ENCODE results near the gene ERVFRD-1. TPM values are rescaled to one million over a fixed set of nuclear protein-coding genes. Genes with fewer than 3 reads are reported as not detected.

The ERVFRD-1 gene
- polyA plus RNA-seq, 1 donor (not counting 4 experiments of a cell fraction or from before 2014, with no cell fraction given), result not detected

DNA sequence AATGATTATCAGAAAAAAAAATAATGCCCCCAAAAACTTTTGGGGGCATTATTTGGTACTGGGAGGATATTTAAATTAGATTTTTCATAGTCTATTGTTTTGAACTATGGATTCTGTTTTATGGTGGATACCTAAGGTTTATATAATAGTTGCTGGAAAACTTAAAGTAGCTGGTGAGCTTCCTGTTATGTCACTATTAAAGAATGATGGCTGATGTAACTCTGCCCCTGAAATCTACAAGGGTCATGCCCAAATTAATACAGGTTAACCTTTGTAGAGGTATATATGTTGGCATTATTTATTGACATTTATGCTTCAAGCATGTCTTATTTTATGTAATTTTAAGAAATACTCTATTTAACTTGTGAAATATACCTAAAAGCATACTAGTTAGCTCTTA is 25.3 kb upstream of the ERVFRD-1 start:
- peaks cover 5 to 7% of the 10 kb centered on the region in 2 experiments for H3K36me3 ChIP-seq (ENCODE audit: control insufficient read depth in 2 of 2, extremely low read depth in 1 of 2, insufficient read depth in 2 of 2, low read length in 2 of 2)
- H3K27ac ChIP-seq (ENCODE audit: control insufficient read depth, insufficient read depth, low read length), result no peak overlapping the region
- no peak overlapping the region for H3K4me2 ChIP-seq (ENCODE audit: control insufficient read depth, extremely low read depth, insufficient read depth, low read depth, low read length)
- H2AFZ ChIP-seq (ENCODE audit: control insufficient read depth, low read length), result no peak overlapping the region
- peaks cover 42% of the 10 kb centered on the region for H3K4me1 ChIP-seq (ENCODE audit: control insufficient read depth, extremely low read depth, insufficient read depth, low read length)
- TF ChIP-seq, protein P1, sequence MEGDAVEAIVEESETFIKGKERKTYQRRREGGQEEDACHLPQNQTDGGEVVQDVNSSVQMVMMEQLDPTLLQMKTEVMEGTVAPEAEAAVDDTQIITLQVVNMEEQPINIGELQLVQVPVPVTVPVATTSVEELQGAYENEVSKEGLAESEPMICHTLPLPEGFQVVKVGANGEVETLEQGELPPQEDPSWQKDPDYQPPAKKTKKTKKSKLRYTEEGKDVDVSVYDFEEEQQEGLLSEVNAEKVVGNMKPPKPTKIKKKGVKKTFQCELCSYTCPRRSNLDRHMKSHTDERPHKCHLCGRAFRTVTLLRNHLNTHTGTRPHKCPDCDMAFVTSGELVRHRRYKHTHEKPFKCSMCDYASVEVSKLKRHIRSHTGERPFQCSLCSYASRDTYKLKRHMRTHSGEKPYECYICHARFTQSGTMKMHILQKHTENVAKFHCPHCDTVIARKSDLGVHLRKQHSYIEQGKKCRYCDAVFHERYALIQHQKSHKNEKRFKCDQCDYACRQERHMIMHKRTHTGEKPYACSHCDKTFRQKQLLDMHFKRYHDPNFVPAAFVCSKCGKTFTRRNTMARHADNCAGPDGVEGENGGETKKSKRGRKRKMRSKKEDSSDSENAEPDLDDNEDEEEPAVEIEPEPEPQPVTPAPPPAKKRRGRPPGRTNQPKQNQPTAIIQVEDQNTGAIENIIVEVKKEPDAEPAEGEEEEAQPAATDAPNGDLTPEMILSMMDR (optimal IDR thresholded peaks at IDR 0.05 in 1 of 3, IDR thresholded peaks at IDR 0.05 in 1 of 3, conservative IDR thresholded peaks at IDR 0.05 in 1 of 3; ENCODE audit: extremely low read depth in 1 of 3, insufficient read depth in 2 of 3, low read length in 3 of 3), result no peak
- TF ChIP-seq EZH2 (IDR thresholded peaks at IDR 0.05; ENCODE audit: low read length), result no peak
- no peak overlapping the region for H3K9ac ChIP-seq (ENCODE audit: control insufficient read depth, extremely low read depth, insufficient read depth, low read length)
- H3K79me2 ChIP-seq (ENCODE audit: control insufficient read depth, insufficient read depth, low read length), result peaks cover 7% of the 10 kb centered on the region
- DNase-seq (ENCODE audit: low read depth, low spot score) (no peak), FAIRE-seq (no peak)
- dilution Hi-C loops (cut with MboI; ENCODE audit: extremely low pct_ligation_motif_present, low sequenced_read_pairs), result no loop called here
- H3K9me3 ChIP-seq (ENCODE audit: control insufficient read depth, low read depth, low read length), result no peaks in the 10 kb centered on the region
- H4K20me1 ChIP-seq (ENCODE audit: control insufficient read depth, extremely low read depth, insufficient read depth, low read length), result no peaks in the 10 kb centered on the region
- H3K27me3 ChIP-seq (ENCODE audit: control insufficient read depth, extremely low read depth, insufficient read depth, low read length), result no peaks in the 10 kb centered on the region
- H3K4me3 ChIP-seq (ENCODE audit: control insufficient read depth in 2 of 3, extremely low read depth in 1 of 3, insufficient read depth in 2 of 3, low read depth in 1 of 3, low read length in 3 of 3), result no peak overlapping the region
- H3K9me1 ChIP-seq (ENCODE audit: control insufficient read depth, extremely low read depth, insufficient read depth, low read length), result no peaks in the 10 kb centered on the region

- FAIRE-seq, result no peak
- Histone ChIP-seq H3K4me3 (ENCODE audit: control insufficient read depth in 2 of 3, extremely low read depth in 1 of 3, insufficient read depth in 2 of 3, low read depth in 1 of 3, low read length in 3 of 3) (no peak overlapping the region), H3K9me3 (ENCODE audit: control insufficient read depth, low read depth, low read length) (no peaks in the 10 kb centered on the region), H4K20me1 (ENCODE audit: control insufficient read depth, extremely low read depth, insufficient read depth, low read length) (no peaks in the 10 kb centered on the region), H2AFZ (ENCODE audit: control insufficient read depth, low read length) (no peak overlapping the region), H3K36me3 (ENCODE audit: control insufficient read depth in 2 of 2, extremely low read depth in 1 of 2, insufficient read depth in 2 of 2, low read length in 2 of 2) (peaks cover 5 to 7% of the 10 kb centered on the region in 2 experiments), H3K79me2 (ENCODE audit: control insufficient read depth, insufficient read depth, low read length) (peaks cover 34% of the 10 kb centered on the region), H3K9me1 (ENCODE audit: control insufficient read depth, extremely low read depth, insufficient read depth, low read length) (no peaks in the 10 kb centered on the region), H3K27me3 (ENCODE audit: control insufficient read depth, extremely low read depth, insufficient read depth, low read length) (no peaks in the 10 kb centered on the region), H3K27ac (ENCODE audit: control insufficient read depth, insufficient read depth, low read length) (no peak overlapping the region), H3K4me2 (ENCODE audit: control insufficient read depth, extremely low read depth, insufficient read depth, low read depth, low read length) (no peak overlapping the region), H3K4me1 (ENCODE audit: control insufficient read depth, extremely low read depth, insufficient read depth, low read length) (peaks cover 23% of the 10 kb centered on the region), H3K9ac (ENCODE audit: control insufficient read depth, extremely low read depth, insufficient read depth, low read length) (no peak overlapping the region)
- dilution Hi-C loops (cut with MboI; ENCODE audit: extremely low pct_ligation_motif_present, low sequenced_read_pairs), result no loop called here
- no peak for DNase-seq (ENCODE audit: low read depth, low spot score)
- no peak for TF ChIP-seq EZH2 (IDR thresholded peaks at IDR 0.05; ENCODE audit: low read length)
- TF ChIP-seq, protein P1 (optimal IDR thresholded peaks at IDR 0.05 in 1 of 3, IDR thresholded peaks at IDR 0.05 in 1 of 3, conservative IDR thresholded peaks at IDR 0.05 in 1 of 3; ENCODE audit: extremely low read depth in 1 of 3, insufficient read depth in 2 of 3, low read length in 3 of 3), result no peak
These were observed 21.8 kb upstream of the ERVFRD-1 start for GRCh38 chr6:11133281-11133680.
